NCI-H2029 (cell line): ENCODE measurements around the gene RAE1.
"Not testable (repeated sequence)": the region's sequence is repeated elsewhere in the genome, so short reads cannot be mapped to it uniquely, and the experiment has no call there.

ENCODE experiments used
- DNase-seq: peaks from one replicate; lab custom pipeline; 2025; lab: John Stamatoyannopoulos, UW

The RAE1 gene

GRCh38 chr20:57415771-57416170 lies 64.7 kb downstream of the RAE1 start:
- DNase-seq = no peak

- no peak for DNase-seq
These were observed 65.4 kb downstream of the RAE1 start for GRCh38 chr20:57416296-57417022.

- DNase-seq = no peak
These were observed 66.1 kb downstream of the RAE1 start for GRCh38 chr20:57417051-57417689.

- no peak for DNase-seq
These were observed 67.0 kb downstream of the RAE1 start for GRCh38 chr20:57417830-57418780.

GRCh38 chr20:57419479-57419878 lies 68.4 kb downstream of the RAE1 start:
- not testable (repeated sequence) for DNase-seq

- no peak for DNase-seq
These were observed 69.7 kb downstream of the RAE1 start for GRCh38 chr20:57420571-57421252.

- DNase-seq = no peak
These were observed 70.5 kb downstream of the RAE1 start for GRCh38 chr20:57421253-57422220.

GRCh38 chr20:57422254-57422653 lies 71.2 kb downstream of the RAE1 start:
- no peak for DNase-seq

GRCh38 chr20:57425150-57426013 lies 74.3 kb downstream of the RAE1 start:
- DNase-seq = no peak

- DNase-seq = no peak
These were observed 75.2 kb downstream of the RAE1 start for GRCh38 chr20:57426271-57426689.

- DNase-seq = no peak
These were observed 75.8 kb downstream of the RAE1 start for GRCh38 chr20:57426831-57427230.

- DNase-seq = no peak
These were observed 77.5 kb downstream of the RAE1 start for GRCh38 chr20:57428324-57429158.
